ENCODE measurements around the gene PRR23C.

PRR23C gene

DNA sequence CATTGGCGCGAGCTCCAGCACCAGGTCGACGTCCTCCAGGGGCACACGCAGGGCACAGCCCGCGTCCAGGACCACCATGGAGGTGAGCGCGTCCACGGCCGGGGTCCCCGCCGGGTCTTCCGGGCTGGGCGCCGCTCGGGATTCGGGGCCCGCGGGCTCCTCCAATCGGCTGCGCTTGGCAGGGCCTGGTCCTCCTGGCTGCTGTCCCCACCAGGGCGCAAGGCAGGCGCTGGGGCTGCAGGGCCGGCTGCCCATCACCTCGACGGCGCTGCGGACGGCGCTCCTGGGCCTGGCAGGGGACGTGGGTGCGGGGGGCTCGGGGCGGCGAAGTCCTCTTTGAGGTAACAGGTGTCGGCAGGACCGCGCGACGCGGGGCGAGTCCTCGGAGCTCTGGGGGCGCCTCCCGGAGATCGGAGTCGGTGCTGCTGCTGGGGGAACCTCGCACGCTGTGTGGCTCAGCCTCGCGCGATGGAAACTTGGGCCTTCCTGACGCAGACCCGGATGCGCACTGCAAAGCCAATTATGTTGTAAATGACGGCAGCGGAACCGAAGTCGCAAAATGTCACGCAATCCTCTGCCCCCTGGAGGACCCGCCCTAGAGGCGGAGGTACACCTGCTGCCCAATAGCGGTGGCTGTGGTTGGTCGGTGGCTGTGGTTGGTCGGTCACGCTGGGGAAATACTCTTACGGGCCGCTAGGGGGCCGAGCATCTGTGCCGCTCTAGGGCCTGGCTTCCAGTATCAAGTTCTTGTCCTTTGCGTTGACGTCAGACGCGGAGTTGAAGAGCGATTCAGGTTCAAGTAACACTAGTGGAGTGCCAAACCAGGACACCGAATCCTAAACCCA is at the start of gene PRR23C:
PRR23C (minus strand) TSS at position 527 of the 845 bp plus-strand sequence; CDS start at position 255, 272 bp downstream.
- TF ChIP-seq, protein P1, sequence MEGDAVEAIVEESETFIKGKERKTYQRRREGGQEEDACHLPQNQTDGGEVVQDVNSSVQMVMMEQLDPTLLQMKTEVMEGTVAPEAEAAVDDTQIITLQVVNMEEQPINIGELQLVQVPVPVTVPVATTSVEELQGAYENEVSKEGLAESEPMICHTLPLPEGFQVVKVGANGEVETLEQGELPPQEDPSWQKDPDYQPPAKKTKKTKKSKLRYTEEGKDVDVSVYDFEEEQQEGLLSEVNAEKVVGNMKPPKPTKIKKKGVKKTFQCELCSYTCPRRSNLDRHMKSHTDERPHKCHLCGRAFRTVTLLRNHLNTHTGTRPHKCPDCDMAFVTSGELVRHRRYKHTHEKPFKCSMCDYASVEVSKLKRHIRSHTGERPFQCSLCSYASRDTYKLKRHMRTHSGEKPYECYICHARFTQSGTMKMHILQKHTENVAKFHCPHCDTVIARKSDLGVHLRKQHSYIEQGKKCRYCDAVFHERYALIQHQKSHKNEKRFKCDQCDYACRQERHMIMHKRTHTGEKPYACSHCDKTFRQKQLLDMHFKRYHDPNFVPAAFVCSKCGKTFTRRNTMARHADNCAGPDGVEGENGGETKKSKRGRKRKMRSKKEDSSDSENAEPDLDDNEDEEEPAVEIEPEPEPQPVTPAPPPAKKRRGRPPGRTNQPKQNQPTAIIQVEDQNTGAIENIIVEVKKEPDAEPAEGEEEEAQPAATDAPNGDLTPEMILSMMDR (IDR thresholded peaks at IDR 0.05; ENCODE audit: unreplicated experiment in 3 of 3), result no peak
- Mint-ChIP-seq H3K9me3 (peaks cover 21% of the 10 kb centered on the region), H3K36me3 (ENCODE audit: low read depth) (no peaks in the 10 kb centered on the region), H3K4me3 (no peak within 1 kb of the TSS), H3K27ac (no peak within 1 kb of the TSS), H3K27me3 (ENCODE audit: low read depth) (peaks cover 6% of the 10 kb centered on the region), H3K4me1 (no peaks in the 10 kb centered on the region)

DNA sequence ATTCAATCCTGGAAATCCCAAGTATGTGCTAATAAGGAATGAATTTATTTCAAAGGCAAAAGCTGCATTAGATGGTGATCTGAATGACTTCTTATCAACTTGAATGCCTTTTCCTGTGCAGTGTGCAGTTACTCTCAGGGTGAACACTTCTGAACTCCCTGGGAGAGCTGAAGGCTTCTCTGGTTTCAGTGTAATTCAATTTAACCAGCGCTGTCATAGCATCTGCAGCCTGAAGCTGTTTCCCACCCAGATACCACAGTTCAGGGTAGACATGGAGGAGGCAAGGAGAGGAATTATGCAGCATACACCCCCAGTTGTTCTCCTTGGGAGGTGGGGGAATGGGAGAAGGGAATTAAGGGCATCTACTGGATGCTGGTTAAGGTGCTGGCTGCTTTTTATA is 49.1 kb upstream of the PRR23C start:
- Mint-ChIP-seq H3K27me3 (ENCODE audit: low read depth) (peaks cover 12% of the 10 kb centered on the region), H3K4me3 (no peak overlapping the region), H3K4me1 (no peaks in the 10 kb centered on the region), H3K27ac (no peak overlapping the region), H3K9me3 (peaks cover 15% of the 10 kb centered on the region), H3K36me3 (ENCODE audit: low read depth) (no peaks in the 10 kb centered on the region)
- TF ChIP-seq, protein P1 (IDR thresholded peaks at IDR 0.05; ENCODE audit: unreplicated experiment in 3 of 3), result no peak

DNA sequence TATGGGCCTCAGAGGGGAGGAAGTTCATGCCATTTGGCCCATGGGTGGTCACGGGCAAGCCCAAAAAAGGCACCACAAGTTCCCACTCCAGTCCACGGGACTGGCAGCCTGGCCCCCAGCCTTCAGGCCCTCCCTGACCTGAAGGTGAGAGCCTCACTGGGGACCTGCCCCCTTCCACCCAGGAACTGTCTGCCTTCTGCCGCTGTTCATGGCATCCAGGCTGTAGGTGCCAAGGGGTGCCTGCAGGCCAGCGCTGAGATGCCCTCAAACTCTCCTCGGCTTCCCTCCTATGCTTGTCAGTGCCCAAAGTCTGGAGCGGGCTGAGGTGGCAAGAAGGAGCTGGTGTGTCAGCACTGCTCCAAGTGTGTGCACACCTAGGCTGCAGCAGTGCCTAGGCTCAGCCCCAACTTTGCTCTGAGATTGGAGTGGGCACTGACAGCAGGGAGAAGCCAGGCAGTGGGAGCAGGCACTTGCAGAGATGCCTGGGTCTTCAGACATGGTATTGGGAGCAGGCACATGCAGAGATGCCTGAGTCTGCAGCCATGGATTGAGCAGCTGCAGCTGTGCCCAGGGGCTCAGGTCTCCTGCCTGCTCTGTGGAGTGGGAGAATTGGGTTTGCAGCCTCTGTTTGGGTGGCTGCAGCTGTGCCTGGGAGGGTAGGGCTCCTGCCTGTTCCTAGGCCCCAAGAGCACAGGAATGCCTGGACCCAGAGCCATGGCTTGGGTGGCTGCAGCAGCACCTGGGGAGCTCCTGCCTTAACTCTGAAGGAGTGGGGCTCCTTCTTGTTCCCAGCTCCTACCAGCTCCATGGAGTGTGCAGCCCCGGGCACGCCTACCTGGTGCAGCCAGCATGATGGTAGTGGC is 44.0 kb upstream of the PRR23C start:
- no peak overlapping the region for H3K27ac Mint-ChIP-seq
- no peaks in the 10 kb centered on the region for H3K4me1 Mint-ChIP-seq
- peaks cover 5% of the 10 kb centered on the region for H3K27me3 Mint-ChIP-seq (ENCODE audit: low read depth)
- no peaks in the 10 kb centered on the region for H3K36me3 Mint-ChIP-seq (ENCODE audit: low read depth)
- H3K4me3 Mint-ChIP-seq, result no peak overlapping the region
- peaks cover 9% of the 10 kb centered on the region for H3K9me3 Mint-ChIP-seq
- TF ChIP-seq, protein P1 (IDR thresholded peaks at IDR 0.05; ENCODE audit: unreplicated experiment in 3 of 3), result no peak

DNA sequence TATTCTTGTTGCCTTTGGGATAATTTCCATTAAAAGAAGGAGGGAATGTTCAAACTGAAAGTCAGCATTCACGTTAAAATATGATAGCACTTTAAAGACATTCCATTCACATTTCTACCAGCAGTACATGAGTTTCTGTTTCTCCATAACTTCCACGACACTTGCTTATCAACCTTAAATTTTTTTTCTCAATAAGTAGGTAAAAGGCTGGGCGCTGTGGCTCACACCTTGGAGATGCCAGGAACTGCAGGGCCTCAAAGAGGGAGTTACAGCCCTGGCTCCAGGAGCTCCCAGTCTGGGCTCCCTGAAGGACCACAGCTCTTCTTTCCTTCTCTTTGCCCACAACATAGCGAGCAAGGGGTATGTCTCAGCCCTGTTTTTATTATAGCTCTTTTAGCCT is 42.9 kb upstream of the PRR23C start:
- H3K27ac Mint-ChIP-seq, result no peak overlapping the region
- no peaks in the 10 kb centered on the region for H3K36me3 Mint-ChIP-seq (ENCODE audit: low read depth)
- peaks cover 7% of the 10 kb centered on the region for H3K9me3 Mint-ChIP-seq
- TF ChIP-seq, protein P1 (IDR thresholded peaks at IDR 0.05; ENCODE audit: unreplicated experiment in 3 of 3), result no peak
- H3K4me1 Mint-ChIP-seq, result no peaks in the 10 kb centered on the region
- peaks cover 5% of the 10 kb centered on the region for H3K27me3 Mint-ChIP-seq (ENCODE audit: low read depth)
- H3K4me3 Mint-ChIP-seq, result no peak overlapping the region

DNA sequence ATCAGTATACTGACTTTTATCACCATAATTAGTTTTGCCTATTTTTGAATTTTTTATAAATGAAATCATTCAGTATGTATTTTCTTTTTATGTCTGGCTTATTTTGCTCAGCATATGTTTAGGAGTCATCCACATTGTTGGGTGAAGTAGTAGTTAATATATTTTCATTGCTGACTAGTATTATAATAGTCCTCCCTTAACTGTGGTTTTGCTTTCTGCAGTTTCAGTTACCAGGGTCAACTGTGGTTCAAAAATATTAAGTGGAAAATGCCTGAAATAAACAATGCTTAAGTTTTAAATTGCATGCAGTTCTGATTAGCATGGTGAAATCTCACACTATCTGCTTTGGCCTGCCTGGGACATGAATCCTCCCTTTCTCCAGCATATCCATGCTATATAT is 39.5 kb upstream of the PRR23C start:
- TF ChIP-seq, protein P1 (IDR thresholded peaks at IDR 0.05; ENCODE audit: unreplicated experiment in 3 of 3), result no peak
- no peaks in the 10 kb centered on the region for H3K27me3 Mint-ChIP-seq (ENCODE audit: low read depth)

More for the DNA sequence above, 39.5 kb upstream of the PRR23C start:
- Mint-ChIP-seq H3K4me3 (no peak overlapping the region), H3K36me3 (ENCODE audit: low read depth) (no peaks in the 10 kb centered on the region), H3K9me3 (no peaks in the 10 kb centered on the region), H3K27ac (no peak overlapping the region), H3K4me1 (no peaks in the 10 kb centered on the region)

All from nephron (organoid).